NCI-H510A (cell line): ENCODE data around the gene SFSWAP.
"Not testable (repeated sequence)": the region's sequence is repeated elsewhere in the genome, so short reads cannot be mapped to it uniquely, and the experiment has no call there.

ENCODE experiments used
- DNase-seq: peaks from one replicate; lab custom pipeline; 2025; lab: John Stamatoyannopoulos, UW

SFSWAP gene

DNA sequence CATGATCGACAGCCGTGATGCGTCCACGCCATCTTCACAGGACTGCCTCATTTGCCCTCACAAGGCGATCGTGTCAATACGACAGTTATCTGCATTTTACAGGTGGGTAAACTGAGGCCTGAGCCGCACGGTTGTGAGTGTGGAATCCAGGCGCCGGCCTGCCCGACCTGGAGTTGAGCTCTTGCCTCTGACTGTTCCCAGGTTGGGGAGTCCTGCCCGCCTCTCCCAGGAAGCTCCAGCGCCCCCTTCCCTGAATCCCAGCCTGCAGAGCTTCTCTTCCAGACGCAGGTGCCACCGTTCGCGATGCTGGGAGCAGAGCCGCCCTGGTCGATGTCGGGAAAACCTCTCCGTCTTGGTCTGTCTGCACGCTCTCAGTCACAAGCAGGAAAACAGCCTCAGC lies 31.1 kb upstream of the SFSWAP start:
- not testable (repeated sequence) for DNase-seq

DNA sequence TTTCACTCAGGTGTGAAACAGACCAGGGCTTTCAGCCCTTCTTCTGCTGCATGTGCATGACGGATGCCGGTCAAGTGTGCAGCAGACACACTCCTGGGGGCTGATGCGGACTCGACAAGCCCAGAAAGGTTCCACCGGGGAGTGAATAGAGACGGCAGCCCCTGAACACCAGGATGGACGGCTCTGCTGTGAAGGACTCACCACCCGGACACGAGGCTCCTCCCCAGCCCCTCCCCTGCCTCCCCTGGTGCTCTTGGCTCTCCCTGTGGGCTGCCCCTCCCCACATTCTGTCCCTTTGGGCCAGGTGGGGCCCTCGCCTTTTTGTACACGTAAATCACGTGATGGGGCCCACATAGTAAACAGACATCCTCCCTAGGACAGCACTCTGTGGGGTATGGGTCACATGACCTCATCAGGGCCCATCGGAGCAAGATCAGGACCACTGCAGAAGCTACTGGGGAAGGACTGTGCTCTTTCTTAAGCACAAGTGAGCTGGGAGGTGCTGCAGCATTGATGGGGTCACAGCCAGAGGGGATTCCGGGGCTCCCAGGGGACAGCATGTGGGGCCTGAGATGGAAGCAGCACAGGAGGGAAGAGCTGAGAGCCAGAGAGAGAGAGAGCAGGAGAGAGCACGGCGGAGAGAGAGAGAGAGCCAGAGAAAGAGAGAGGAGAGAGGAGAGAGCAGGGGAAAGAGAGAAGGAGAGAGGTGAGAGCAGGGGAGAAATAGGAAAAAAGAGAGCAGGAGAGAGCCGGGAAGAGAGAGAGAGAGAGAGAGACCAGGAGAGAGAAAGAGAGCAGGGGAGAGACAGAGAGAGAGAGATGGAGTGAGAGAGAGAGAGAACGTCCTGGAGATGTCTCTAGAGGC lies 30.3 kb upstream of the SFSWAP start:
- not testable (repeated sequence) for DNase-seq

DNA sequence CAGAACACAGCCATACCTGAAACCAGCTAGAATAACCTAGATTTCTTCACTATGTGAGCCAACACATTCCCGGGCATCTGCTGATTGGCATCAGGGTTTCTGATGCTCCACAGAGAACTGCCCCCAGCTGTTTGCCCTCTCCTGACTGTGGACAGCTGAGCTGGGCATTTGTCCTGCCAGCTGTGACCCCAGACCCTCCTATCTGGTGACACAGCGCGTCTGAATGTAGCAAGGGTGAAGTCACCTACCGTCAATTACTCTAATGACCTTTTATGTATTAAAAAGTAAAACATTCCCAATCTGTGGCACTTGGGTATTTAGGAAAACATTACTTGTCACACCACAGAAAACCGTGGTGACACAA lies 29.7 kb upstream of the SFSWAP start:
- no peak for DNase-seq

DNA sequence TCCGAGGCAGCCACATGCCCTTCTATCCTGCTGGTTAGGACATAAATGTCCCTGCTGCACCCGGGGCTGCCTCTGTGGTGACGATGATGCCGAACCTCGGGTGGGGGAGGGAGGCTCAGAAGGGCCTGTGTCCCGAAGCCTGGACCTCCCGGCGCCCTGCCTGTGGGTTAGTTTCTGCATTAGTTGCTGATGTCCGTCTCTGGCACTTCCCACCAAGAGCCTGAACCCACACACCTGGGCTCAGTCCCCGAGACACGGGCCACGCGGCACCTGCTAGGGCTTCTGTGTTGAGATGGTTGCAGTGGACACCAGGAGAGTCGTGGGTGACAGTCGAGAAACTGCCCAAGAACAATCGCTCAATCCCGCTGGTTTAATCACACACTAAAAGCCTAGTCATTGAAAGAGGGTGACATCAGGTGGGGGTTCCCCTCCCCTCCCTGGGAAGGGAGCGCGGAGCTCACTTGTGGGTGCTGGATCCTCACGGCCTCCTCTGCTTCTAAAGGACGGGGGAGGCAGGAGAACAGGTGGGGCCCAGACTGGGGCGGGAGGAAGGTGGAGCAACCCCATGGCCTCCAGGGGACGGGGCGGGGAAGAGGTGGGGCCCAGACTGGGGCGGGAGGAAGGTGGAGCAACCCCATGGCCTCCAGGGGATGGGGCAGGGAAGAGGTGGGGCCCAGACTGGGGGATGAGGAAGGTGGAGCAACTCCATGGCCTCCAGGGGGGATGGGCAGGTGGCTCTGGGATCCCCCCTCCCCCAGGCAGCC lies 29.0 kb upstream of the SFSWAP start:
- not testable (repeated sequence) for DNase-seq

DNA sequence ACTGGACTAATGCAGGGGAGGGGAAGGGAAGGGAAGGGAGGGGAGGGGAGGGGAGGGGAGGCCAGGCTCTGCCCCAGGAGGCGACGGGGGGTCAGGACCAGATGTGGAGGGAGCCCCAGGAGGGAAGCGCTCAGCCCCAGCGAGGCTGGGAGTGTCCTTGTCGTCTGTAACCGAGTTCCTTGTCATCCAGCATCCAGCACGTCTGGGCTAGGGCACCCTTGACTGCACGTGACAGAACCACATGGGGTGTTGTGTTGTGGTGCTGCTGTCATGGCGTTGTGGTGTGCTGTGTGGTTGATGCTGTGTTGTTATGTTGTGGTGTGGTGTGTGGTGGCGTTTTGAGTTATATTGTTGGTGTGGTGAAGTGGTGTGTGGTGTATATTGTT lies 28.4 kb upstream of the SFSWAP start:
- no peak for DNase-seq

DNA sequence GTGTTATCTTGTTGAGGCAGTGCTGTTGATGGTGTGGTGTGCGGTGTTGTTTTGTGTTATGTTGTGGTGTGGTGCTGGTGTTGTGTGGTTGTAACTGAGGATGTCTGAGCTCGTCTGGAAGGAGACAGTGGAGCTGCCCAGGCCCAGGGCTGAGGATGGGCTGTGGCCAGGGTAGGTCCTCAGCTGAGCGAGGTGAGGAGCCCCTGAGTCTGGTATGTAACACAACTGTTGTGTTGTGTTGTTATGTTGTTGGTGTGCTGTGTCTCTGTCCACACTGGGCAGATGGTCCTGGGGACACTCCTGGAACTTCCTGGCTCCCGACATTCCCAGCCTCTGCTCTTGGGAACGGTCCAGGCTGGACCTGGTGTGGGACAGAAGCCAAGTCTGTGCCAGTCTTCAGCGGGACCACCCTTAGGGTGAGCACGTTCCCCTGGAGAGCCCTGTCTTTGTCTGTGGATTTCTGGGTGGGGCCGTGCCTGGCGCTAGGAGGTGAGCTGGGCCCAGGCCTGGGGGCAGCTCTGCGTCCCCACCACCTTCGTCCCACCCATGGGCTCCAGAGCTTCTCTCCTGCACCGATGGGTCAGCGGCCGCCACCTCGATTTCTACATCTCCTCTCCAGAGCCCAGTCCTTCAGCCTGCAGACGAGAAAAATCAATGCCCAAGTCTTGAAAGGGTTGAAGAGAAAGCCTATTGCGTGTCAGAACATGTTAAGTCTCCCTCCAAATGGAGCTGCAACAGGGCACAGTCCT lies 27.4 kb upstream of the SFSWAP start:
- DNase-seq = no peak

DNA sequence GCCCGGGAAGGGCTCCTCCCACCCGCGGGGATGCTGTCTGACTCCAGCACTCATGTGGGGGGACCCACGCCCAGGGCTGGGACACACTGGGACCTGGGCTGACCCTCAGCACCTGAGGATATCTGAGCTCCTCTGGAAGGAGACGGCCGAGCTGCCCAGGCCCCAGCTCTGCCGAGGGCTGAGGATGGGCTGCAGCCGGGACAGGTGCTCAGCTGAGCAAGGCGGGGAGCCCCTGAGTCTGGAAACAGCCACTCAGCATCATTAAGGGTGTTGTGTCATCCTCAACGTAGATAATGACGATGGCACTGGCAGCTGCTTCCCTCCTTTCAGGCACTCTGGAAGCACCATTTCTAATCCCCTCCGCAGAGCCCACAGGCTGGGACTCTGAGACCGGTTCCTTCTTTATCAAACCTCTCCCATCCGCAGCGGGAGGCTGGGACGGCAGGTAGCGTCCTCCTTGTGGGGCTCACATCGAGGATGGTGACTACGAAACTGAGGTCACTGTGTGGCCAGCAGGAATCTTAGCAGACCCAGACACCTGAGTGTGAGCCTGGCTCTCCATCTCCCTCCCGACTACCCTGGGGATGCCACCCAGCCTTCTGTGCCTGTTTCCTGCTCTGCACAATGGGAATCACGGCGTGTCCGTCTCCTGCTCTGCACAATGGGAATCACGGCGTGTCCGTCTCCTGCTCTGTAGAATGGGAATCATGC lies 26.7 kb upstream of the SFSWAP start:
- DNase-seq = no peak

DNA sequence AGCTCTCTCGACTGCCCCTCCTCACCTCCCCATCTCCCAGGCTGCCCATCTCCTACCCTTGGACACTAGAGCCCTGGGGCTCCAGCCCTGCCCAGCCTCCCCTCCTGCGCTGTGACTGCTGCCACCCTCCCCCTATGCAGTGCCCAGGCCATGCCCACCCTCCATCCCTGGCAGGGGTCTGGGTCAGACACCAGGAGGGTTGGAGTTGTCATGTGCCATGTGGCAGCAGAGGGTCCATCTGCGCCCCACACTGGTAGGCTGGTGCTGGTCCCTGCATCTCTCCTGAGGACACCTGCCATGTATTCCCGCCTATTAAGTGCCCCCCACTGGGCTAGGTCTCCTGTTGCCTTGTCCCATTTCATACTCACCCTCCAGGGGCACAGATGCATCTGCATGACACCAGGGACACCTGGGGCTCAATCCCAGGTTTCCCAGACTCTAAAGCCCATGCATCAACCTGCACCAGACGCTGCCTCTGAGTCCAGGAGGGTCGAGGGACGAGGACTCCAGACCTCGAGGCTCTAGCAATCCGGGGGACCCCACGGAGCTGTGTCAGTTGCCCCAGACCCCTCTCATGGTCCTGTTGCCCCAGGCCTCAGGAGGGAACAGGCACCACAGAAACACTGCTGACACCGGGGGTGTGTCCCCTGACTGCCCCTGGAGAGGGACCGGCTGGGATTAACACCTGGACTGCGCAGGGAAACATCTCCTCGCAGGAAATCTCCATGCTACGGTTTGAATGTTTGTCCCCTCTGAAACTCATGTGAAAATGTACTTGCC lies 23.4 kb upstream of the SFSWAP start:
- DNase-seq = no peak

DNA sequence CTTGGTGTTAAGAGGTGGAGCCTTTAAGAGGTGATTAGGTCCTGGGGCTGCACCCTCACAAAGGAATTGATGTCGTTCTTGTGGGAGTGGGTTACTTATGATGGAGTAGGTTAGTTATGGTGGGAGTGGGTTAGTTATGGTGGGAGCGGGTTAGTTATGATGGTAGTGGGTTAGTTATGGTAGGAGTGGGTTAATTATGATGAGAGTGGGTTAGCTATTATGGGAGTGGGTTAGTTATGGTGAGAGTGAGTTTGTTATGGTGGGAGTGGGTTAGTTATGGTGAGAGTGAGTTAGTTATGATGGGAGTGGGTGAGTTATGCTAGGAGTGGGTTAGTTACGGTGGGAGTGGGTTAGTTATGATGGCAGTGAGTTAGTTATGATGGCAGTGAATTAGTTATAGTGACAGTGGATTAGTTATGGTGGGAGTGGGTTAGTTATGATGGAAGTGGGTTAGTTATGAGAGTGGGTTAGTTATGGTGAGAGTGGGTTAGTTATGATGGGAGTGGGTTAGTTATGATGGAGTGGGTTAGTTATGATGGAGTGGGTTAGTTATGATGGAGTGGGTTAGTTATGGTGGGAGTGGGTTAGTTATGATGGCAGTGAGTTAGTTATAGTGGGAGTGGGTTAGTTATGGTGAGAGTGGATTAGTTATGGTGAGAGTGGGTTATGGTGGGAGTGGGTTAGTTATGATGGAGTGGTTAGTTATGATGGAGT lies 22.6 kb upstream of the SFSWAP start:
- DNase-seq = no peak

DNA sequence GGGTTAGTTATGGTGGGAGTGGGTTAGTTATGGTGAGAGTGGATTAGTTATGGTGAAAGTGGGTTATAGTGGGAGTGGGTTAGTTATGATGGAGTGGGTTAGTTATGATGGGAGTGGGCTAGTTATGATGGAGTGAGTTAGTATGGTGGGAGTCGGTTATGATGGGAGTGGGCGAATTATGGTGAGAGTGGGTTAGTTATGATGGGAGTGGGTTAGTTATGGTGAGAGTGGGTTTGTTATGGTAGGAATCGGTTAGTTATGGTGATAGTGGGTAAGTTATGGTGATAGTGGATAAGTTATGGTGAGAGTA lies 22.1 kb upstream of the SFSWAP start:
- DNase-seq = no peak

DNA sequence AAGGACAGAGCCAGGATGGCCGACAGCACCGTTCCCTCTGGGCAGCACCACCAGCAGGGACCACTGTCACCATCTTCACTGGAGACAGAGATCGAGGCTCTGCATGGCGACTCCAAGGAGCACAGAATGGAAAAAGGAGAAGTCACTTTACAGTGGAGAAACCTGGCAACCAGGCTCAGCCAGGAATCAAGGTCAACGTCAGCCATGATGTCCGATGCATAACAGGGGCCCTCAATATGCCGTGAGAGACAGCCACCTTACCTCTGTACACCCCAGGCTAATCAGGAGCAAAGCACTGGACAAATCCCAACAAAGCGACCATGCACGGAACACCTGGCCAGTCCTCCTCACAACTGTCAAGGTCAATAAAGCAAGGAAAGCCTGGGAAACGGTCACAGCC lies 20.6 kb upstream of the SFSWAP start:
- DNase-seq = no peak

DNA sequence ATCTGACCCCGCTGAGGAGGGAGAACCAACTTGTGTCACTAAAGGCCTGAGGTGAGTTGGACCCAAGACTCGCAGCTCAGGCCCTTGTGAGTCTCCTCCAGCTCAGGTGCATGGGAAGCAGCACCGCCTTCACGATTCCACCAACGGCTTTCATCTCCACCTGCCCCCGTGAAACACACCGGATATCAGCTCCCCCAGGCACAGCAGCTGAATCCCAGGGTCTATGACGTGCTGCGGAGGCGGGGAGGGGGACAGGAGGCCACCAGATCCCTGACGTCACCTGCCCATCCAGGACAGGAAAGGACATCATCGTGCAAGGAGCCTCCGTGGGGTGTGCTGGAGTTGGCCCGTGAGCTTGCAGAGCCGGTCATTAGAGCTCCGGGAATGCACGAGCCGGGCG lies 18.5 kb upstream of the SFSWAP start:
- DNase-seq = no peak

DNA sequence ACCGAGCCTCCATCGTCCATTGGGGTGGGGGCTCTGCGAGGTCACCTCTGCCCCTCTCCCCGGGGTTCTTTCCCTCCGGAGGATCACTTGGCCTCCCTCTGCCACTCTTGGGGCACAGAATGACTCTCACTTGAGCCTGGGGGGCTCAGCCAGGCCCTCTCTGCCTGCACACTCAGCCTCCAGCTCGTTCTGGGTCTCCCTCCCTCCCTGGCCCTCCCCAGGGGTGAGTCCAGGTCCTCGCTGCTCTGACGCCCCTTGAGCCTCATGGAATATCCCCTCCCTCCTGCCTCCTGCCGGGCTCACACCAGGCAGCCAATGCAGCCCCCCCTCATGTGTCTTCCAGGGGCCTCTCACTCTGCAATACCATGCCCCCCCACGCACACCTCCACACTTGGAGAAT lies 17.7 kb upstream of the SFSWAP start:
- no peak for DNase-seq

DNA sequence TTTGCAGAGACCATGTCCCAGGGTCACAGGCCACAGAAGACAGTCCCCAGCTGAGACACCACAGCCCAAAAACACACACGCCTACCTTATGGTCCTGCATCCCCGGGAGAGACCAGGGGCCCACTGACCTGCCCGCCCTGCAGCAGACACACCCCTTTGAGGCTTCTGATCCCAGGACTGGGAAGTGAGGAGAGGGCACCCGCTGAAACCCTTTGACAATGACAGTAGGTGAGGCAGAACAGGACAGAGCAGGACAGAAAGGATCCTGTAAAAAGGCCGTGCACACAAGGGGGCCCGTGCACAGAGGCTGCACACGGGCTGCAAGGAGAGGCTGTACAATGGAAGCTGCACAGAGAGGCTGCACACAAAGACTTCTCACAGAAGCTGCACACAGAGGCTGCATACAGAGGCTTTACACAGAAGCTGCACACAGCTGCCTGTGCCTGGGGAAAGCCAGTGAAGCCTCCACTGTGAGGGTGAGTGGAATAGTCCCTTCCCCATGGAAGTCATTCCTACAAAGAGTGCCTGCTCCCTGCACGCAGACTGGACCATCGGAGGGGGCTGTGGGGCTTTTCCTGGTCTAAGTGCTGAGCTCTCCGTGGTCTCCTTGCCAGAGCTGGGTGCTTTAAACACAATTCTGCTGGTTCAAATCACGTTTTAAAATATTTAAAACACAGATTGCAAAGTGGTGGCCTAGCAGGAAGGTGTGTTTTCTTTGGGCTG lies 16.6 kb upstream of the SFSWAP start:
- no peak for DNase-seq

DNA sequence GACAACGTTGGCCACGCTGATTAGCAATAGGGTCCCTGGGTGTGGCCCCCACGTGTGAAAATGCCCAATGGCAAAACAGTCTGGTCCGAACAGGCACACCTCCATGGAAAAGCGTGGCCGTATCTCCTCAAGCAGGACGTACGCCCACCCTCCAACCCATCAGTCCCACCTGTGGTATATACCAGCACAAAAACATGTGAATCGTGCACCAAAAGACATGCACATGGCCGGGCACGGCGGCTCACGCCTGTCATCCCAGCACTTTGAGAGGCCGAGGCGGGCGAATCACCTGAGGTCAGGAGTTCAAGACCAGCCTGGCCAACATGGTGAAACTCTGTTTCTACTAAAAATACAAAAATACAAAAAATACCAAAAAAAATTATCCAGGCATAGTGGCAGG lies 14.9 kb upstream of the SFSWAP start:
- DNase-seq = no peak

DNA sequence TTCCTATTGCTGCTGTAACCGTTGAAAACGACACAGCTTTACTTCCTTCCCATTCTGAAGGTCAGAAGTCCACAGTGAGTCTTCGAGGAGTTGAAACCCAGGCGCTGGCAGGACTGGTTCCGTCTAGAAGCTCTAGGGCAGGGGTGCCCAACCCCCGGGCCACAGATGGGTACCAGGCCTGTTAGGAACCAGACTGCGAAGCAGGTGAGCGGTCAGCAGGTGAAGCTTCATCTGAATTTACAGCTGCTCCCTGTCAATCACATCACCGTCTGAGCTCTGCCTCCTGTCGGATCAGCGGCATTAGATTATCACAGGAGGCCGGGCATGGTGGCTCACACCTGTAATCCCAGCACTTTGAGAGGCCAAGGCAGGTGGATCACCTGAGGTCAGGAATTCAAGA lies 12.6 kb upstream of the SFSWAP start:
- no peak for DNase-seq

DNA sequence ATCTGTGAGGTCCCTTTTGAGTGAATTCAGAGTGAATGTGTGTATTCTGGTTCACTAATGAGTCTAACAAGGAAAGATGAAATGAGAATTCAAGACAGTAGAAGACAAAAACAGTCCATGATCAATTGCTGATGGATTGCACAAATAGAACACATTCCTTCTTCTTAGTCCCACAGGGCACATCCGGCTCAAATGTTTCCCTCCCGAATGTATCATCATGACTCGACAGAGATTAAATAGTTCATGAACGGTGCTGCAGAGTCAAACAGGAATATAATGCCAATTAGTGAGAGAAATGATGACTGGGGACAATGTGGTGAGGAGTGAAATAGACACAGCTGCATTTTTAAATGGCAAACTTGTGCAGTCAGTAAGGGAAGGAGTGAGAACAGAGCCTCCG lies 11.5 kb upstream of the SFSWAP start:
- no peak for DNase-seq

DNA sequence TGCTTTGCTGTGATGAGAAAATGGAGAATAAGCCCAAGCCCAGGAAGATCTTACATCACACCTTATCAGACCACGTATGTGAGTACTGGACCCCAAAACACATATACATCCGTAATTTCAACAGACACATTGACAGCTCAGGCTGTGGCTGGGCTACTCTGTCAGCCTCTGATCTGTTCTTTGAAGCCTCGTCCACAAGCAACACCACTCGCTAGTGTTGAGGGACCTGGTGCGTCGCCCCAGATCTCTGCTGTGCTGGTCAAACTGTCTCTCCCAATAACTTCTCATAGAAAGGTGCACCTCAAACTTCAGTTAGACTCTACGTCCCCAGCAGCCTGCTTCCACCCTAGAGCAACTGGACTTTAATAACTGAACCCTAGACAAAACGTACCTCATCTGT lies 10.6 kb upstream of the SFSWAP start:
- DNase-seq = no peak

DNA sequence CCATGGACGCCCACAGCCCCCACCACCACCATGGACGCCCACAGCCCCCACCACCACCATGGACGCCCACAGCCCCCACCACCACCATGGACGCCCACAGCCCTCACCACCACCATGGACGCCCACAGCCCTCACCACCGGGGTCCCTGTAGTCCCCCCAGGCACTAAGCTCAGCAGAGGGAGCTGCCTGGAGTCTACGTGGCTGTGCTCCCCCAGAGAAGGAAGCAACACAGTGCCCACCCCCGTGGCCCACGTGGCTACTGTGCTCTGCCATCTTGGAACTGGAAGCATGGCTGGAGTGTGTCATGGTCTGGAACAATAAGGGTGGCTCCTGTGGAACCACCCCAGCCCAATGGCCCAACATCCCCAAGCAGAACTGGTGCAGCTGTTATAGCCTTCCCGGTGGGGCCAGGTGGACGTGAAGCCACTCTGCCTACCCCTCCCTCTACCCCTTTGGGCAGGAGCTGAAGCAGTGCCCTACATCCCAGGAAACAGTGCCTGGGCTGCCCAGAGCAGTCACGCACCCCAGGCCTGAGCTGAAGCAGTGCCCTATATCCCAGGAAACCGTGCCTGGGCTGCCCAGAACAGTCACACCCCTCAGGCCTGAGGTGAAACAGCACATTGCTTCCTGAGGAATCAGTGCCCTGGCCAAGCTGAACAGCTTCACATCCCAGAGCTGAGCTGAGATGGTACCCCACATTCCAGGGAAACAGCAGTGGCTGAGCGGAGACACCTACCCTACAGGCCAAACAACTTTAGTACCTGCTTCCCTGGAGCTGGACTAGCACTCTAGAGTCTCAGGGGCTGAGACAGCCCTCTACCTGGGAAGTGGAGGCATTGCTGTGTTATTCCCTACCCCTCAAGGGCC lies 9.0 kb upstream of the SFSWAP start:
- DNase-seq = no peak

DNA sequence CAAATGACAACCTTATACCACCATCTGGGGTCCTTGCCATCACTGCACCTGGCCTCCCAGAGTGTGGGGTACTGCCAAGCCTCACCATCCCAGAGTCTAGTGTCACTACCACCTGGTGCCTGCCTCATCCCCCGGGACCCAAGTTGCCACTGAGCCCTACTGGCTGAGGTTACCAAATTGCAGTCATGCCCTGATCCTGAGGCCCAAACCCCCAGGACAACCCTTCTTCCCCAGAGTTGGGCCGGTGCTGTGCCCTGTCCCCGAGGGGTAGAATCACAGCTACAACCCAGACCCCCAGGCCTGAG lies 8.4 kb upstream of the SFSWAP start:
- no peak for DNase-seq
